NOMO-1 treated with dmso at 0.1 percent for 144 hours (cell line): ENCODE results near the gene ERCC4.

Experiments
- DNase-seq: peaks from one replicate; lab custom pipeline; 2025; ENCODE audit not compliant: unreplicated experiment; lab: John Stamatoyannopoulos, UW

ERCC4 gene

DNA sequence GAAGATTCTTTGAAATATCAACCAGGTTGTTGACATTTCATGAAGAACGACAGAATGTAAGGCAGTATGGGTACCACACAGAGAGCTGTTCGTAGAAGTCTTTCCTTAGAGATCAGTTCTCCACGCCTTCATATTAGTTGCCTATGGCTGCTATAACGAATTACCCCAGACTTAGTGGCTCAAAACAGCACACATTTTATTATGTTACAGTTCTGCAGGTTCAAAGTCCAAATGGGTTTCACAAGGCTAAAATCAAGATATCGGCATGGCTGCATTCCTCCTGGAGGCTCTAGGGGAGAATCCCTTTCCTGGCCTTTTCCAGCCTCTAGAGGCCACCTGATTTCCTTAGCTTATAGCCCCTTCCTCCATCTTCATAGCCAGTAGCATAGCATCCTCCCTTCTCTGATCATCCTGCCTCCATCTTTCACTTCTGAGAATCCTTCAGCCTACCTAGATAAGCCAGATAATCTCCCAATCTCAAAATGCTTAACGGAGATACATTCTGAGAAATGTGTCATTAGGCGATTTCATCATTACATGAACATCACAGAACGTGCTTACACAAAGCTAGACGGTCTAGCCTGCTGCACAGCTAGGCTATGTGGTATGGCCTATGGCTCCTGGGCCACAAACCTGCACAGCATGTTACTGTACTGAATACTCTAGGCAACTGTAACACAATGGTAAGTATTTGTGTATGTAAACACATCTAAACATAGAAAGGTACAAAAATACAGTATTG is 26.0 kb downstream of the ERCC4 start:
- no peak for DNase-seq

DNA sequence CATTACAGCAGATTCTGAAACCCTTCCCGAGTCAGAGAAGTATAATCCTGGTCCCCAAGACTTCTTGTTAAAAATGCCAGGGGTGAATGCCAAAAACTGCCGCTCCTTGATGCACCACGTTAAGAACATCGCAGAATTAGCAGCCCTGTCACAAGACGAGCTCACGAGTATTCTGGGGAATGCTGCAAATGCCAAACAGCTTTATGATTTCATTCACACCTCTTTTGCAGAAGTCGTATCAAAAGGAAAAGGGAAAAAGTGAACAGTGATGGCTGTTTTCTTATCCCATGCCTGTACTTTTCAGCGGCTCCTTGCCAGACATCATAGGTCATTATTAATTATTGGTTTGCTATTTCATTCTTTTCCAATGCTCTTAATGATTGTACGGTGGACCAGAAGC is 28.1 kb downstream of the ERCC4 start:
- DNase-seq, result no peak

DNA sequence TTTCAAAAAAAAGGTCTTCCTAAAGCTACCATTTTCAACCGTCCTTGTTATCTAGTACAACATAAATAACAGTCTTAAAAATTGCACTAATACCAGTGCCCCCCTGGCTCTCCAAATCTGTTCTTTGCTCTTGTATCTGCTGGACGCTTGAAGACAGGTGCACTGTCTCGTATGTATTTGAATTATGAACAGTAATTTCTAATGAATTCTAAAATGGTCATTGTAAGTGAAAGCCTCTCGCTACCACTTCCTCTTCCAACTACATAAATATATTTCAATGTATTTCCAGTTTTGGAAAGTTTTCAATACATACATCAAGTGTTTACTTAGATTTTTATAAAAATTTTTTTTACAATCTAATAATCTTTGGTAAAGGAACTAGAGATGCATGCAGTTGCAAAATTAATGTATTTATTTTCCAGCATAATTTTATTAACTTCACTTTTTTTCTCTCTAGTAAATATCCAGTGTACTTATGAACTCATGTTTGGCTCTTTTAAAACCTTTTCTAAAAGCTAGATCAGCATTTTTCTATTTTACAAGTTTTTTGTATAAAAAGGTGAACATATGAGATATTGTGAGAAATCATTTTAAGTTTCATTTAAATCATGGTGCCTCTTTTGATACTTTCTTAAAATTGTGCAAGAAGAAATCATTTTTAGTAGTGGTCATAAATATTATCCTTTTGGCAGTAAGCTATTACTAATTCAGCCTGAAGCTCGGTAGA is 31.0 kb downstream of the ERCC4 start:
- no peak for DNase-seq

DNA sequence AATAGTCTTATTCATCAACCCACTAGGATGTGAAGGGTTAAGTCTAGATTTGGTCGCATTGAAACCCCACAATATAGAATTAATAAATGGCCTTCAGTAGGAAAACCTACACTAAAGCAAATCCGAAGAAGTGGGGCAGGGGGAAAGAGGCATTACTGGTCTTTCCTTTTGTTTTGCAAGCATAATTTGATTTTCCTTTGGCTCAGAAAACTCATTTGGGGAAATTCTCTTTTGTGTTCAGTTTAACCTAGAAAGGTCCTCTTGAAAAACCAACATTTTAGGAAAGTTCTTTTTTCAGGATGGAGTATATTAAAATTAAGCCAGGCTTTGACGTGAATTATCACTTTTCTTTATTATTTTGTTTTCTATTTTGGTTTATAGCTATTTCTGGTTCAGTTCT is 31.7 kb downstream of the ERCC4 start:
- DNase-seq, result no peak

DNA sequence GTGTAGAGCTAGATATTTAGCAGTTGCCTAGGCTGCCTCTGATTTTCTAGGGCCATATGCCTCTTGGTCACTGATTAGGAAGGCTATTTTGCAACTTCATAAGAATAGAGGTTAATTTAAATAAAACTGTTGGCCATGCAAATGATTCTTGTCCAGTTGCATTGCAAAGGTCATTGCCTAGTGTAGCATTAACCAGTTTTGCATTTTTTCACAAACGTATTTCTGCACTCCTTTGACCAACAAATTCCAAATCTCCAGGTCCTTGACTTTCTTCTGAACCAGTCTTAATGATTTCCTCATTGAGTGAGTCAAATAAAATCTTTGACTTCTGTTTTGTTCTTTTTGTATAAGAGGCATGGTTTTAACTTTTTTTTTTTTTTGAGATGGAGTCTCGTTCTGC is 33.5 kb downstream of the ERCC4 start:
- no peak for DNase-seq

DNA sequence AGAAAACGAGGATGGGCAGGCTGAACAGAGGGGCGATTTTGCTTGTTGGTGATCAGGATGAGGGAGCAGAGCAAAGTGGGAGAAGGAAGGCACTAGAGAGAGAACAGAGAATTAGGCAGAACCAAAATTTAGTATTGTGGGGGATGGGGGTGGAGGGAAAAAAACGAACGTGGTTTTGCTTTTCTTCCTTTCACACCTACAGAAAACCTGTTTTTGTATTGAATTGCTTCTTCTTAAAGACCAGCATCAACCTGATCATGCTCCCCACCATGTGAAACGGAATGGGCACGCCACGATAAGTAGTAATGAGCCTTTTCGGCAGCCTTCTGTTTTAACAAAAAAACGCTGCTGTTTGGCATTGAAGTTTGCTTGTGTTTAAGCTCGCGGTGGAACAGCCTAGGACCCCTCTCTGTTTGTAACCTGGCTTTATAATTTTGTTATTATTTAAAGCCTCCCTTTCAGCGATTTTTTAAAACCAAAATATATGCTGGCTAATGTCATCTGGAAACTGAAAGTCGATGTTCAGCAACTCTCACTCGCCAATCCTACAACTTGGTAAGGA is 36.8 kb downstream of the ERCC4 start:
- no peak for DNase-seq

DNA sequence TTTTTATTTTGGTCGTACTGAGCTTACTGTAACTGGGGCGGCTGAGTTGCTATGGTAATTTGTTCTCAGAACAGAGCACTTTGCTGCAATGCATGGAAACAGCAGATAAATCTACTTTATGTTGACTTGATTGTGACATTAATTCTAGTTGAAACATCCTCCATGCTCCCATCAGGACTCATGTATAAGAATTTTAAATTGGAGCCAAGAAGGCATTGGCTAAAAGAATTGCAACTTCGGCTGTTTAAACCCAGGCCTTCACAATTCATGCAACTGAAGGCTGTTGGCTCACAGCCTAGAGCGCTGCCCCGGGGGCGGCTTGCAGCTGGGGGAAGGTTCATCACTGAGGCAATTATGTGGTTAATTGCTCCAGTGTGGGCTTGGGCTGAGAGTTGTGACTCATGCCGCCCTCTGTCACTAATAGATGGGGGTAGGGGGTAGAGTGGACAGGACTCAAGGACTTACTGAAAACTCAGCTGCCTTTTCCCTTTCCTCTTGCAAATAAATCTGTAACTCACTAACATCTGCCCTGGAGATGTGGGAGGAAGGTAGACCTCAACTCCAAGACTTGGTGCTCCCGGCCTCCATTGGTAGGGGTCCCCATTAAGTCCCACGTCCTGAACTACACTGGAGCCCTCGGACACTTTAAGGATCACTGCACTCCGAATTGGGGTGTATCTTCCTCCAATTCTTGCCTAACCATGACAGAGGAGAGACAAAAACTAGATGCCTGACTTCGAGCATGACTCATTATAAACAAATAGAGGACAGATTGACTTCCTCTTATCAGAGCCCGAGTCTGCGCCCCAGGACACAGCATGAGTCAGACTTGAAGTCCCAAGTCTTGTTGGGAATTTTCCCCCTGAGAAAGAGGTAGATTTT is 37.5 kb downstream of the ERCC4 start:
- peak; percentile 71 for DNase-seq

DNA sequence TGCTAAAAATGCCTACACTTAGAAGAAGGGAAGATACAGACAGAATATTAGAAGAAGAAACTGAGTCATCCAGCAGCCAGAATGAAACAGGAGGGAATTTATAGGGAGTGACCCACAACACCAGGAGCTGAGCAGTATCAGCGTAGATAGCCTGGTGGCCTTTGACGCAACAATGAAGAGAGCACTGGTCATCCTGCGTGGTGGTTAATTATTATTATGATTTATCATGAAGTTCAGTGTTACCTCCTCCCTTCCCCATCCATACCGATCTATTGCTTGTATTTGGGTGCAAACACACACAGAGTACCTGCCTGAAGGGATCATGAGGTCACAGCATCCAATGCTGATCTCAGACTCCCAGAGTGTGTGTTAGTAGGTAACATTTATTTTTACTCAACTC is 38.5 kb downstream of the ERCC4 start:
- no peak for DNase-seq

DNA sequence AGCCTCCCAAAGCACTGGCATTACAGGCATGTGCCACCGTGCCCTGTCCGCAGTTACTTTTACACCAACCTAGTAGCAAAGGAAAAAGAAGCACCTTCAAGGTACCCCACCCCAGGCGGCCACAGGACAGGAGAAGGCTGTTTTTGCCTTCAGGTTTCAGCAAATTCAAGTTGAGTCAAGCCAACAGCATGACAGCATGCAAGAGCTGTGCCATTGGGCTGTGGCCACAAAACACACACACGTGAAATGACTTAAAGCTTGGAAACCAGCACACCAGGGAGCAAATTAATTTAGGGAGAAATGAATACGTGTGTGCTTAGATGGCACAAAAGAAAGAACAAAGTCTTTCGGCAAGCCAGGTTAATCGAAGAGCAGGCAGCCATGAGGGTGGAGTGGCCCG is 39.7 kb downstream of the ERCC4 start:
- no peak for DNase-seq

DNA sequence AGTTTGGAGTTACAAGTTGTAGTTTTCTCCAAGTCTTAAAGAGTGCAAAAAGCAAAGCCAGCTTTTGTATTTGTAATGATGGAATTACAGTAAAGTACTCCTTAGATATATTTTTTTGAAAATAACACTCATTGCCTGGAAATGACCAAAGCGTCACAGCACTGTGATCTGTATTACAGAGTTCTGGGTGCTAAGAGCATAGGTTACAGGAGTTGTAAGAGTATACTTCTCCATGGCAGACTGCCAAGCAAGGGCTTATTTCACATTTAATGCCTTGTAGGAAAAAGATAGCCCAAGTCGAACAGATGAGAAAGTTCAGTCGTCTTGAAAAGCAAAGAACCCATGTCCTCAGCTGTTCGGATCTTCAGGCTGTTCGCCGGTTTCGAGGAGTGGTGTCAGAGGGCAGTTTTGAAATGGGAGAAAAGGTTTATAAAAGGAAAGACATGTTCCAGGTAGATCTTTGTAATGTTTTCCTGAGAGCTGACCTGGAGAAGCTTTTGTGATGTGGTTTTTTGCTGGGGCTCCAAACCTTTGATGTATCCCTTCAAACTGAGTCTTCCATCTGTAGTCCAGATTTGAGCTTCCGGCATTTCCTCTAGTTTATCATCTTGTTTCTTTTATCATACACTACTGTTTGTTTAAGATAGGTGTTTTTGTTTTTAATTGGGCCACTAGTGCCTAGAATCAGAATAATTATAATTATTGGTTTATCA is 41.3 kb downstream of the ERCC4 start:
- no peak for DNase-seq

DNA sequence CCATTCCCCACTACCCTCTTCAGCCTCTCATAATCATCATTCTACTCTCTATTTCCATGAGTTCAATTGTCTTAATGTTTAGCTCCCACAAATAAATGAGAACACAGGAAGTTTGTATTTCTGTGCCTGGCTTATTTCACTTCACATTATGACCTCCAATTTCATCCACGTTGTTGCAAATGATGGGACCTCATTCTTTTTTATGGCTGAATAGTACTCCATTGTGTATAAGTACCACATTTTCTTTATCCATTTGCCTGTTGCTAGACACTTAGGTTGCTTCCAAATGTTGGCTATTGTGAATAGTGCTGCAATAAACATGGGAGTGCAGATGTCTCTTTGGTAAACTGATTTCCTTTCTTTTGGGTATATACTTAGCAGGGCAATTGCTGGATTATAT is 42.3 kb downstream of the ERCC4 start:
- no peak for DNase-seq

DNA sequence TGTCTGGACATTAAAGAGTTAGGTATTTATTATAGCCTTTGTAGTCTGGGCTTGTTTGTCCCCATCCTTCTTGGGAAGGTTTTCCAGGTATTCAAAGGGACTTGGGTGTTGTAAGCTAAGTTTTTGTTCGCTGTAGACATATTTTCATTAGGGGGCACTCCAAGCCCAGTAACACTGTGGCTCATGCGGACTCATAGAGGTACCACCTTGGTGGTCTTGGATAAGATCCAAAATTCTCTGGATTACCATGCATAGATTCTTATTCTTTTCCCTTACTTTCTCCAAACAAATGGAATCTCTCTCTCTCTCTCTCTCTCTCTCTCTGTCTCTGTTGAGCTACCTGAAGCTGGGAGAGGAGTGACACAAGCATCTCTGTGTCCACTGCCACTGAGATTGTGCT is 48.9 kb downstream of the ERCC4 start:
- no peak for DNase-seq

DNA sequence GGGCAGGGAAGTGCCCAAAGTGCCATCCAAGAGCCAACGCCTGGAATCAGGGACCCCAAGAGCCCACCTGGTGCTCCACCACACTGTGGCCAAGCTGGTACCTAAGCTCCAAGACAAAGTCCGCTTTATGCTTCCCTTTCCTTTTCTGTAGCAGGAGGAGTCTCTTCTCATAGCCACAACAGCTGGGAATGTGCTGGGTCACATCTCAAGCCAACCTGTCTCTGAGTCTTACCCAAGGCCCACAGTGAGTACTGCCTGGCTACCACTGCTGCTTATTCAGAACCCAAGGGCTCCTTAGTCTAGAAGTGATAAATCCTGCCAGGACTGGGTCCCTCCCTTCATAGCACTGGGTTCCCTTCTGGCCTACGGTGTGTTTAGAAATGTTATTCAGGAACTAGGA is 49.8 kb downstream of the ERCC4 start:
- DNase-seq, result no peak

DNA sequence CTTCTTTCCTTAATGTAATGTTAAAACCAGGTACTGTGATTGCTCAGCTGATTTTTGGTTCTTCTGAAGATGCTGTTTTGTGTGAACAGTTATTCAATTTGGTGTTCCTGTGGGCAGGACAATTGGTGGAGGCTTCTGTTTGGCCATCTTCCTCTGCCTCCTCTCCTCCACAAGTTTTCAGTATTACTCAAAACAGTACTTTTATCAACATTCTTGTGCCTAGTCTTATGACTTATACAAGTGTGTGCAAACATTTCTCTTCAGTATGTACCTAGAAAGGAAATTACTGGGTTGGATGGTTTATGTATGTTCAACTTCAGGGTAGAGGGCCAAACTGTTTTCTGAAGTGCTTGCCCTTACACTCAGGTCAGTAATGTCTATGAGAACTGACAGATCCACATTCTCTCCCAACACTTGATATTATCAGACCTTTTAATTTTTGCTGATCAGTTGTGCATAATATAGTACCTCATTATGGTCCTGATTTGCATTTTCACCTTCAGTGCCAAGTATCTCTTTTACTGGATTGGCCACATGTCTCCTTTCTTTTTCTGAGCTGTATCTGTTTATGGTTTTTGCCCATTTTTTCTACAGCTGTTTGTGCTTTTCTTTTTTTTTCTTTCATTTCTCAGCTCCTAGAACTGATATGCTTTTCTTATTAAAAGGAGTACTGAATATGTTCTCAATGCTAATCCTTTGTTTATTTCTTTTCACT is 50.9 kb downstream of the ERCC4 start:
- DNase-seq, result no peak

DNA sequence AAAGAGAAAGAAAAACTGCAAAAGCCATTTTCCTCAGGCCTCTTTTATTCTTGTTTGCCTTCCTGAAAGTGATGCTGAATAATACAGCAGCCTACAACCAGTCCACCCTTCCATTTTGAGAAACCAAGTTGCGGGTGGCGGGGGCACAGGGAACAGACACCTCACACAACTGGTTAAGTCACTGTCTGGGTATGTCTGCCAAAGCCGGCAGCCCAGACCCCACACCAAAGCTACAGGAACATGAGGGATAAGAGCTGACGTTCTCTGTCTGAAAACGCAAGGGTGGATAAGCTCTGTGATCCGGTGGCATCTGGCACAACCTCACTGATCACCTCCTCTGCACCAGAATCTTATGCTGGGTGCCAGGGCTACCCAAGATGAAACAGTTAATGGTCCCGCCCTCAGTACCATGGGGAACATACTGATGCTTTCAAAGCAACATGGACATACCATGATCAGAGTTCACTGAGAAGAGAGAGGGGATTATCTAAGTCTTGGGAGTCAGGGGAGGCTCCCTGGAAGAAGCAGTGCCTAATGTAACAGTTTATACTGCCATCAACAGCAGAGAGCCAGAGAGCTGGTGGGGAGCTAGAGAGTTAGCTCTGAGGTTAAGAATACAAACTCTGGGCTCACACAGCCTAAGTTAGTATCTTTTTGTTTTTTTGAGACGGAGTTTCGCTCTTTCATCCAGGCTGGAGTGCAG is 53.5 kb downstream of the ERCC4 start:
- DNase-seq, result no peak

DNA sequence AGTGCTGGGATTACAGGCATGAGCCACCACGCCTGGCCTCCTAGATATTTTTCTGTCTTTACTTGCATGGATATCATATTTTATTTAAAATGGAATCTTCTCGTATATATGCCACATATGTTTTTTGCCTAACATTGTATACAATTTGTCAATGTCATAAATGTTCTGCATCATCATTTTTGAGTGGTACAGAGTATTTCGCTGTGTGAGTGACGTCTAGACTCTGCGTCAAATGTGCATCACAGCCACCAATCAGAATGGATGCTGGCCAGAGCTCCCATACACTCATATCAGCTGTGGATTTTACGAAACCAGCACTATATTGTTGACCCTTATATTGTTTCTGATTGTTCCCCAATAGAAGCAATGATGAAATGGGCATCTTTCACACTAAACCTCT is 57.2 kb downstream of the ERCC4 start:
- DNase-seq, result no peak

DNA sequence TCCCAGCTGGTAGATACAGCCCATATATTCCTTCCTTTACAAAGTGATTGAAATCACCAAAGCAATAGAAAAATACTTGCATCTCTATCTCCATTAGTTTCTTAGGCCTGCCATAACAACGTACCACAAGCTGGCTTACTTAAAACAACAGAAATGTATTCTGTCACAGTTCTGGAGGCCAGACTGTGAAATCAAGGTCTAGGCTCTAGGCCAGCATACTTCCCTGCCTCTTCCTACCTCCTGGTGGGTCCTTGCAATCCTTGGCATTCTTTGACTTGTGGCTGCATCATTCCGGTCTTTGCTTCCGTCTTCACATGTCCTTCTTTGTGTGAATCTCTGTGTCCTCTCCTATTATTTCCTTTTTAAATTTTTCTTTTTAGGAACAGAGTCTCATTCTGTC is 62.5 kb downstream of the ERCC4 start:
- no peak for DNase-seq

DNA sequence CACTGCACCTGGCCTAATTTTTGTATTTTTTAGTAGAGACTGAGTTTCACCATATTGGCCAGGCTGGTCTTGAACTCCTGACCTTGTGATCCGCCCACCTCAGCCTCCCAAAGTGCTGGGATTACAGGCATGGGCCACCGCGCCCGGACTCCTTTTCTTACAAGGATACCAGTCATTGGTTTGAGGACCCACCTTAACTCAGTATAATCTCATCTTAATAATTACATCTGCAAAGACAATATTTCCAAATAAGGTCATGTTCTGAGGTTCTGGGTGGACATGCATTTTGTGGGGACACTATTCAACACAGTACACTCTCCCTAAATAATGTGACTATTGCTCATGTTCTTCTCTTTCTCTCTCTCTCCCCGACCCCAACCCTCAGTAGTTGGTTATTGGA is 63.7 kb downstream of the ERCC4 start:
- DNase-seq, result no peak

DNA sequence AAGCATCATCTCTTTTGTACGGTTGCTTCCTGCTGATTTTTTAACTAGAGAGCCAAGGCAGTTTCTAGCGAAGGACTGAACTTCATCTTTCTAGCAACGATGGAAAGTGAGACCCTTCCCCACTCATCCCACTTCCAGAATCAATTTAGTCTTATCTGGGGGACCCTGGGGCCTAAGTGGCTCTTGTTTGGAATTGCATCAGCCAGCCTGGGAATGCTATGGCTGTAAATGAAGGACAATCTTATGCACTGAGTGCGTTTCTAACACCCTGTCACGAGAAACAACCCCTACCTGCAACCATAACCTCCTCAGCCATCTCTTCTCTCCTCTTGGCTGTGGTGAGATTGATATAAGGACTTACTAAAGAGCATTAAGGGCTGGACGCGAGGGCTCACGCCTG is 64.8 kb downstream of the ERCC4 start:
- no peak for DNase-seq

DNA sequence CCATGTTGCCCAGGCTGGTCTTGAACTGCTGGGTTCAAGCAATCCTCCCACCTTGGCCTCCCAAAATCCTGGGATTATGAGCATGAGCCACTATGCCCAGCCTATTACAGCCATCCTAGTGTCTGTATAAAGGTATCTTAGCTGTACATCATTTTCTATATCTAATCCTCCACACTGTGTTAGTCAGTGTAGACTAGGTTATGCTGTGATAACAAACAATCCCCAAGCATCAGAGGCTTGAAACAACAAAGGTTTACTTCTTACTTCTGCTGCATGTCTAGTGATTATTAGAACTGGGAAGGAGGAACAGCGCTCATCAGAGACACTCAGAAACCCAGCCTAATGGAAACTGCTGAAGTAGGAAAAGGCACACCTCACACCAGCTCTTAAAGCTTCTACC is 68.1 kb downstream of the ERCC4 start:
- no peak for DNase-seq
